ENCODE data around the gene NCOA3.

DNA sequence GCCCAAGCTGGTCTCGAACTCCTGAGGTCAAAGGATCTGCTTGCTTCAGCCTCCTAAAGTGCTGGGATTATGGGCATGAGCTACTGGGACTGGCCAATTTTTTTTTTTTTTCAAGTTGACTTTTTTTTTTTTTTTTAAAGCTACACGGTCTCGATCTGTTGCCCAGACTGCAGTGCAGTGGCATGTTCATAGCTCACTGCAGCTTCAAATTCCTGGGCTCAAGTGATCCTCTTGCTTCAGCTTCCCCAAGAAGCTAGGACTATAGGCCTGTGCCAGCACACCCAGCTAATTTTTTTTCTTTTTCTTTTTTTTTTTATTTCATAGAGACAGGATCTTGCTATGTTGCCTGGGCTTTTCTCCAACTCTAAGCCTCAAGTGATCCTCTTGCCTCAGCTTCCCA, 59.5 kb downstream of the NCOA3 start:
- TF ChIP-seq POLR2A (IDR thresholded peaks at IDR 0.05; ENCODE audit: low read depth, low read length) (no peak), TAF1 (IDR thresholded peaks at IDR 0.05; ENCODE audit: borderline replicate concordance, low read depth, low read length) (no peak)
